Measurements from ENCODE around the gene PCCA. TPM values are rescaled to one million over a fixed set of nuclear protein-coding genes. Genes with fewer than 3 reads are reported as not detected.
A peak's percentile ranks its signal among the peaks of the same experiment; 100 is the strongest.

PCCA gene
- total and polyA plus RNA-seq, 8 donors, result 31.4 to 140 (median 77.0) TPM

GRCh38 chr13:100563779-100564178, 474.9 kb downstream of the PCCA start:
- no peak for DNase-seq
- TF ChIP-seq EP300 (IDR thresholded peaks at IDR 0.05) (no peak), POLR2AphosphoS5 (IDR thresholded peaks at IDR 0.05) (no peak), CTCF (IDR thresholded peaks at IDR 0.05) (no peak), POLR2A (IDR thresholded peaks at IDR 0.05) (no peak)
- H3K27me3 ChIP-seq, result no peaks in the 10 kb centered on the region
- intact Hi-C loops (cut with DNase I; ENCODE audit: low total_unique reads), result no loop called here
- WGBS, 5 donors, result 95 to 97% (median 96%) methylated on average over 7 of the region's 7 CpGs
- no peak overlapping the region for H3K4me3 ChIP-seq
- peaks cover 0 to 10% (median 0%) of the 10 kb centered on the region in 4 donors for H3K36me3 ChIP-seq
- H3K27ac ChIP-seq, result no peak overlapping the region
- peaks cover 0 to 8% (median 3%) of the 10 kb centered on the region in 4 donors for H3K9me3 ChIP-seq
- no peaks in the 10 kb centered on the region for H3K4me1 ChIP-seq

- peak in 1 of 2 donors; percentile 29 for DNase-seq
- Histone ChIP-seq H3K27ac (no peak overlapping the region), H3K36me3 (peaks cover 0 to 10% (median 0%) of the 10 kb centered on the region in 4 donors), H3K4me1 (no peaks in the 10 kb centered on the region), H3K27me3 (no peaks in the 10 kb centered on the region), H3K9me3 (peaks cover 0 to 8% (median 3%) of the 10 kb centered on the region in 4 donors), H3K4me3 (no peak overlapping the region)
- TF ChIP-seq EP300 (IDR thresholded peaks at IDR 0.05) (no peak), POLR2AphosphoS5 (IDR thresholded peaks at IDR 0.05) (no peak), CTCF (IDR thresholded peaks at IDR 0.05) (no peak), POLR2A (IDR thresholded peaks at IDR 0.05) (no peak)
- intact Hi-C loops (cut with DNase I; ENCODE audit: low total_unique reads), result no loop called here
- 56 to 69% (median 64%) methylated on average over 13 of the region's 13 CpGs for WGBS, 5 donors
Measured at GRCh38 chr13:100564444-100565223, 475.7 kb downstream of the PCCA start.

GRCh38 chr13:100565286-100565685, 476.4 kb downstream of the PCCA start:
- H3K27me3 ChIP-seq, result no peaks in the 10 kb centered on the region
- 59 to 70% (median 65%) methylated on average over 8 of the region's 8 CpGs for WGBS, 5 donors
- no peak overlapping the region for H3K4me3 ChIP-seq
- TF ChIP-seq POLR2AphosphoS5 (IDR thresholded peaks at IDR 0.05), result no peak
- no peak for TF ChIP-seq EP300 (IDR thresholded peaks at IDR 0.05)
- TF ChIP-seq CTCF (IDR thresholded peaks at IDR 0.05), result no peak
- TF ChIP-seq POLR2A (IDR thresholded peaks at IDR 0.05), result no peak
- peaks cover 0 to 10% (median 0%) of the 10 kb centered on the region in 4 donors for H3K36me3 ChIP-seq
- H3K27ac ChIP-seq, result no peak overlapping the region
- intact Hi-C loops (cut with DNase I; ENCODE audit: low total_unique reads), result no loop called here
- no peaks in the 10 kb centered on the region for H3K4me1 ChIP-seq
- no peak for DNase-seq
- peaks cover 0 to 8% (median 3%) of the 10 kb centered on the region in 4 donors for H3K9me3 ChIP-seq

- intact Hi-C loops (cut with DNase I; ENCODE audit: low total_unique reads), result no loop called here
- H3K27ac ChIP-seq, result no peak overlapping the region
- WGBS, 5 donors, result 90 to 94% (median 92%) methylated on average over 6 of the region's 6 CpGs
- H3K36me3 ChIP-seq, result peaks cover 0 to 10% (median 0%) of the 10 kb centered on the region in 4 donors
- no peak for TF ChIP-seq POLR2A (IDR thresholded peaks at IDR 0.05)
- TF ChIP-seq EP300 (IDR thresholded peaks at IDR 0.05), result no peak
- no peak for TF ChIP-seq CTCF (IDR thresholded peaks at IDR 0.05)
- no peak for TF ChIP-seq POLR2AphosphoS5 (IDR thresholded peaks at IDR 0.05)
- no peaks in the 10 kb centered on the region for H3K27me3 ChIP-seq
- peaks cover 0 to 8% (median 3%) of the 10 kb centered on the region in 4 donors for H3K9me3 ChIP-seq
- H3K4me1 ChIP-seq, result no peaks in the 10 kb centered on the region
- no peak overlapping the region for H3K4me3 ChIP-seq
- no peak for DNase-seq
Measured at GRCh38 chr13:100566543-100566942, 477.6 kb downstream of the PCCA start.
